Fibroblast of peridontal ligament (primary cell): ENCODE data around the gene STK10.

Source experiments
- DNase-seq: peaks from one replicate; pipeline ENCODE4 v3.0.0-alpha.2; 2010; ENCODE audit errors: extremely low read depth

STK10 gene

DNA sequence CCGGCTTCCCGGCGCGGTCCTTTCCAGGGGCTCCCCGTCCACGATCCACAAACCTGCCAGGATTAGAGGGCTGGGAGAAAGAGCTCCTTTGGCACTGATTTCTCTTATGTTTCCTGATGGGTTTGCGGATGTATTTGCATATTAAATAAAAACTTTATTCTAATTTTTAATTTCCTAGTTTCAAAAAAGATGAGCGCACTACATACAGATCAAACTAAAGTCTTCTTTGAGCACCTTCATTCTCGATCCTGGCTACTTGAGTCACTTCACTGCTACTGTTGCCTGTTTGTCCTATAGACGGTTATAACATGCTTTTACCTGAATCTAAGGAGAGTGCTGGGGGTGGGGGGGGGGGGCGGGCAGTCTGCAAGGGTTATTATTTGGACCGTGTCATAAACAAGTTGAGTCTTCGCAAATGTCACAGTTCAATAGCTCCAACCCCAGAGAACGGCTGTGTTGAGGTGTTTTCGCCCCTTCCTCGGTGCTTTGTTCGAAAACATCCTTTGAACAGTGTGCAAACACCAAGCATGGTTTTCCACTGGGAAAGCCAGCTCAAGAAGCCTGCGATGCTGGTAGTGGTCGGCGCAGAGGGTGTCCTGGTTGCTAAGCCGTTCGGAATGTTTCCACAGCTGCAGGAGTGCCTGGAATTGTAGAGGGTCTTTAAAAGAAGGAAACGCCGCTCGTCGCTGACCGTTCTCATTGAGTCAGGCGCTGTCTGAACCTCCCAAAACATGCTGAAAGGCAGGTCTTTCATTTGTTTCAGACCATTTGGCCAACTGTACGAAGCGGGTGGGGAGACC, 1.1 kb upstream of the STK10 start:
- no peak for DNase-seq

DNA sequence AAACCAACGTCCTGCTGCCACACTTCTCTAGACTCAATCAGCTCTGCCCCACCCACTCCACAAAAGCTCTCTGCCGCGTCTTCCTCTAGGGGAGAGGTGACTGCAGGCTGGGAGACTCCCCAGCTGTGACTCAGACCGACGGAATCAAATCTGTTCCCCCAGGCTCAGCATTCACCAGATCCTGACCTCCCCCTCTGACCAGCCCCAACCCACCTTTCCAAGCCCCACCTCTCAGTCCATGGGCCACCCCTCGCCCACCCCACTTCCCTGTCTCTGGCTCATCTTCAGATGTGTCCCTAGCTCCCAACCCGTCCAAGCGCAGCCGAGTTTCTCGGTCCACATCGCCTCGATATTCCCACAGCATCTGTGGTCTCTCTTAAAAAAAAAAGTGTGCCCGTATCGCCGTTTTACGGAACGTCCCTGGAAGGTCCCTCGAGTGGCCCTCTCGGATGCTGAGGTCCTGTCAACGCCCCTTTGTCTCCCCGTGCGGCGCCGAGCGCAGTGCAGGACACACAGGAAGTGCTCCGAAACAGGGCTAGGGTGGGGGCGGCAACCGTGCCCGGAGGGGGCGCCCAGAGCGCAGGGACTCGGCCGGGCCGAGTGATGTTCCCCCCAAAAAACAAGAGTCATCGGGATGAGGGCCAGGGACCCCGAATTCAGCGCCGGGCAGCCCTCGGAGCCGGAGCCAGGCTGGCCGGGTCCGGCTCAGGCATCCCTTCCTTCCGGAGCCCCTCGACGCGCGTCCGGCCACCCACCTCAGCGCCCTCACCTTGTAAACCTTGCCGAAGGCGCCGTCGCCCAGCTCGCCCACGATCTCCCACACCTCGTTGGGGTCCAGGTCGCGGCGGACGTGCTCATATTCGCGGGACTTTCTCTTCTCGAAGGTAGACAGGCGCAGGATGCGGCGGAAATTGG, 649 bp downstream of the STK10 start:
- peak; percentile 61 for DNase-seq

- DNase-seq, result no peak
Measured at GRCh38 chr5:172186114-172186695, 1.8 kb downstream of the STK10 start.

DNA sequence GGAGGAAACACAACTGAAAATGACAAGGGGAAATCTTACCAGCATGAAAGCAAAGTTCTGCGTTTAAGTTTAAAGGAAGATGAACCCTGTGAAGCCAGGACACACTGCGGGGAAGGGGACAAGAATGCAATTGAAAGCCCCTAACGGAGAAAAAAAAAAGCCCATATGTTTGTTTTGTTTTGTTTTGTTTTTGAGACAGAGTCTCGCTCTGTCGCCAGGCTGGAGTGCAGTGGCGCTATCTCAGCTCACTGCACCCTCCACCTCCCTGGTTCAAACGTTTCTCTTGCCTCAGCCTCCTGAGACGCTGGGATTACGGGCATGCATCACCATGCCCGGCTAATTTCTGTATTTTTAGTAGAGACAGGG, 2.9 kb downstream of the STK10 start:
- DNase-seq, result no peak

- DNase-seq, result no peak
Measured at GRCh38 chr5:172183881-172184280, 4.1 kb downstream of the STK10 start.

- no peak for DNase-seq
Measured at GRCh38 chr5:172182291-172182690, 5.7 kb downstream of the STK10 start.

- DNase-seq, result no peak
Measured at GRCh38 chr5:172180936-172181335, 7.1 kb downstream of the STK10 start.

GRCh38 chr5:172178991-172179989, 8.7 kb downstream of the STK10 start:
- peak; percentile 66 for DNase-seq

- DNase-seq, result no peak
Measured at GRCh38 chr5:172178301-172178987, 9.6 kb downstream of the STK10 start.

- DNase-seq, result no peak
Measured at GRCh38 chr5:172177176-172177575, 10.8 kb downstream of the STK10 start.

GRCh38 chr5:172175263-172175719, 12.7 kb downstream of the STK10 start:
- no peak for DNase-seq

DNA sequence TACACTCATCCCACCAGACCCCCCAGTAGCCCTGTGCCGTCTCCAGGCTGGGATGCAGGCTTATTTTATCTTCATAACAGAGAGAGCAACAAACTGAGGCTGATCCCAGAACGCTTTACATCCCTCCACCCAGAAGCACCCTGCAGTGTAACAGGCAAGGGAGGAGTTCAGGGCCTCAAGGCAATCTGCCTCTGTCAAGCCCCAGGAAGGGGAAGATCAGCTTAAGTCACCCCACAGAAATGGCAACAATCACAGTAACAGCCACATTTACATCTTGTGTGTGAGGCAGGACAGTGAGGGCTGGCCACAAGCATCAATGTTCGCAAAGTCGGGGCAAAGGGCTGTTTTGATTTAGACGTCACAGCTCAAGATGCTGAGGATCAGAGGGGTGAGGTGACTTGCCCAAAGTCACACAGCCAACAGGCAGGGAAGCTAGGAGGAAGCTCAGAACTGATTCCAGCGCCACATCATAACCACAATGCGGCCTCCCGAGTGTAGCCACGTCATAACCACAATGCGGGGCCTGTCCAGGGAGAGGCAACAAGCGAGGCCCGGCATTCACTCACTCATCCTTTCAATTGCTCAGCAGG, 14.4 kb downstream of the STK10 start:
- DNase-seq, result peak; percentile 73

GRCh38 chr5:172172912-172173563, 15.0 kb downstream of the STK10 start:
- DNase-seq, result no peak

DNA sequence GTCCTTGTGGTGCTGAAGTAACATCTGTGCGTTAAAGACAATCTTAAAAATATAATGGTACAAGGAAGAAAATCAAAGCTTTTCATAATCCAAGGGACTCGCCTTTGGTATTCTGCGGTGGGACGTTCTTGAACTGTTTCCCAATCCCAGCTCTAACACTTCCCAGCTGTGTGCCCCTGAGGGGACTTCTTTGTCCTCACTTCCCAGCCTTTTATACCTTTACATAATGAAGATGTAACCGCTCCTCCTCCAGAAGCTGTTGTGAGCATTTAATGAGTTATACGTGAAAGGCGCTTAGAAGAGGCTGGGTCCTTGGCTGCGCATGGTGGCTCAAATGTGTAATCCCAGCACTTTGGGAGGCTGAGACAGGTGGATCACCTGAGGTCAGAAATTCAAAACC, 16.9 kb downstream of the STK10 start:
- DNase-seq, result no peak

DNA sequence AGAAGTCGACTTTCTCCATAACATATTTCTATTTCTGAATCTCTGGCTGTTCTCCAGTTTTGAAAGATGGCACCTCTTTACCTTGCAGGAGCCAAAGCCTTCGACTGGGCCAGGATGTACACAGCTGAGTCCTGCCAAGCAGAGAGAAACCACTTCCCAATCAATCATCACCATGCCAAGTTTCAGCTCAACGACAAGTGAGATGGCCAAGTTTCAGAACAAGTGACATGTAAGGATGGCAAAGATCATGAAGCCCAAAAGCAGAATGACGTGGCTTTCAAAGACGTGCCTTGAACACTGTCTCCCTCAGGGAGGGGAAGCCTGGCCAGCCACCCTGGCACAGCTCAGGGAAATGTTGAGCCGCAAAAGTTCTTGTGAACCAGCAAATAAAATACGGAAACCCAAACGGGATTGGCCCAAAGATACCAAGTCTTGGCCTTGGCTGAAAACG, 17.7 kb downstream of the STK10 start:
- no peak for DNase-seq

DNA sequence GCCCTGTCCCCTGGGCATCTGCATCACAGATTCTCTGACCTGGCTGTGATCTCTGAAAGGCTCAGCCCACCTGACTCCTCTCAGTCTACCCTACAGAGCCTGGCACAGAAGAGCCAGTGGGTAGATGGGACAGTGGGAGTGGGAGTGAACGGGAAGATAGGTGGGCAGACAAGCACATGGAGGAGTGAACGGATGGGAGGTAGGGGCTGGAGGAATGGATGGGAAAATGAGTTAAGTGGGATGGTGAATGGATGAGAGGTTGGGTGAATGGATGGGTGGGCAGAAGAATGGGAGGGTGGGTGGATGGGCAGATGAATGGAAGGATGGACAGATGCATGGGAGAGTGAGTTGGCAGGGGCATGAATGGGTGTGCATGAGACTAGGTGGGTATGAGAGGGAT, 18.8 kb downstream of the STK10 start:
- DNase-seq, result no peak

DNA sequence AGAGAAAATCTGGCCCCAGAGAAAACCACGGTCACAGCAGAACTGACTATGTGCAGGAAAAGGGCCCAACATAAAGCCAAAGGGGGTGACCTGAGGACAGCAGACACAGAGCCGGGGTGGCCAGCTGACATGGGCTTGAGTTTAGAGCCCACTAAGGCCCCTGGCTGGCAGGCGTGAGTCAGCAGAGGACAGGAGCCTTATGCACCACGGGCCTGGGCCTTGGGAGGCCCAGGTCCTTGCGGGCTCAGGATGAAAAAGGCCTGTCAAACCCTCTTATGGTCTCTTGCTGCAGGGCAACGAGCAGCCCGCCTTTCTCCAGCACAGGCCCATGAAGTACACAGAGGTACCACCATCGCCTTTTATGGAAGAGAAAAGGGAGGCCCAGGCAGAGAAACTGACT, 19.7 kb downstream of the STK10 start:
- no peak for DNase-seq

- no peak for DNase-seq
Measured at GRCh38 chr5:172167895-172168294, 20.1 kb downstream of the STK10 start.

- DNase-seq, result no peak
Measured at GRCh38 chr5:172166030-172166826, 21.8 kb downstream of the STK10 start.
